Bone marrow (tissue), 2 donors: Measurements from ENCODE around the gene PPP1R9A.

Source experiments
- DNase-seq, 2 donors: peaks; one replicate each; lab custom pipeline; 2025; lab: John Stamatoyannopoulos, UW

PPP1R9A gene

DNA sequence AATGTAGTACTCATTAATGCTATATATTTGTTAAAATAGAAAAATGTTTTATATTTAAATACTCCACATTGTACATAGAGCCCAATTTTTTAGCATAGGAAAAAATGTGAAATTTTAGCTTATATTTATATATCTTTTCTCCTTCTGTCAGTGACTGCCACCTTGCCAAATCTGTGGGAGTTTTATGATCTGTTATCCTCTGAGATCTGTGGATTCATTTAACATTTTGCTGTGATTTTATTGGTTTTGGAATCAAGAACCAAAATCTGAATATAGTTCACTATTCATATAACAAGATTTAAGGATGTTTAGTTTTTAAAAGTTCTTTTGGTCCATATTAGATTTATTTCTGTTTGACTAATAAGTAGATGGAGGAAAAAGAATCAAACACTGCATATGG lies 127.9 kb downstream of the PPP1R9A start:
- DNase-seq: no peak

- DNase-seq: no peak
These were observed 133.6 kb downstream of the PPP1R9A start for GRCh38 chr7:95041031-95041430.

GRCh38 chr7:95045236-95045923 lies 138.0 kb downstream of the PPP1R9A start:
- no peak for DNase-seq

DNA sequence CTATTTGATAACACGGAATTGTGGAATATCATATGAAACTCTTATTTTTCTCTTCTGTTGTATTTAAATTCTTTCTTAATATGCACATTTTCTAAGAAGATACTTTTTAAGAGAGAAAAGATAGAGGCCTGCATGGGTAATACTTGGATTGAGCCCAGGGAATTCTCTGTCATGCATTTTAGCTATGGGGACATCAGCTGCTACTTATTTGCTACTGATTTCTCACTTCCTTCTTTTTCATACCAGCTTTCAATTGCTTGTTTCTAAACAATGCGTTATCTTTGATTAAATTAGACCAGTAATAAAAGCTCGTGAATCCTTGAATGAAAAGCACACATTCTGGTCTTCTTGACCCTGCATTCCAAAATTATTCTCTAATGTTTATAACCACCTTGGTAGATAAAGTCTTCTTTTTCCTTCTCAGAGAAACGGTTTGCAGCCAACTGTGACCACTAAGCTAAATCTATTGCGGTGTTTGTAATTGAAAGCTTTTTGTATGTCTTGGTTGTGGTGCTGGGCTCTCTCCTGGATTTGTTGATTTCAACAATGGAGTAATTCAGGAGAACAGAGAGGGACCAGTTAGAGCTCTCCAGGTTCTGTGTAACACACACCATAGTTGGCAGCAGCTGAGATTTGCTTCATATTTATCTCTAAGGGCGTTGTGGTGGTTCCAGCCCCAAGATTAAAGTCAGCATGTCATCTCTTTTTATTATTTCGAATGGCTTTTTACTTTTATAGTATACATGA lies 139.3 kb downstream of the PPP1R9A start:
- DNase-seq: no peak

GRCh38 chr7:95047291-95047690 lies 139.9 kb downstream of the PPP1R9A start:
- no peak for DNase-seq

- no peak for DNase-seq
These were observed 145.2 kb downstream of the PPP1R9A start for GRCh38 chr7:95052566-95053094.

- no peak for DNase-seq
These were observed 147.0 kb downstream of the PPP1R9A start for GRCh38 chr7:95054386-95054785.

DNA sequence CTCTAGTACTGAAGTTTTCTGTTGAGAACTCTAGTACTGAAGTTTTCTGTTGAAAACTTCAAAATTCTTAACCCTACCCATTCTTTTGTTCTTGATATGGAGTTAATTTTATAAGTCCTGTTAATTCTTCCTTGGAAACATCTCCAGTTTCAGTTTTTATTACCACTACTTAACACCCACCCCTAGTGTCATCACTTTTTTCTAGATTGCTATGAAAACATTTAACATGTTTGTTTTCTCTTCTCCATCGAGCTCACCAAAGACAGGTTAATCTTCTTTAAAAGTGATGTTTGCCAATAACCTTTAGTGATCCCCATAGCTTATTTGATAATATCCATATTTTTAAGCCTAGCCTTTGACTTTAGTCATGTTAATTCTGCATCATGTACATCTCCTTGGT lies 147.9 kb downstream of the PPP1R9A start:
- no peak for DNase-seq

DNA sequence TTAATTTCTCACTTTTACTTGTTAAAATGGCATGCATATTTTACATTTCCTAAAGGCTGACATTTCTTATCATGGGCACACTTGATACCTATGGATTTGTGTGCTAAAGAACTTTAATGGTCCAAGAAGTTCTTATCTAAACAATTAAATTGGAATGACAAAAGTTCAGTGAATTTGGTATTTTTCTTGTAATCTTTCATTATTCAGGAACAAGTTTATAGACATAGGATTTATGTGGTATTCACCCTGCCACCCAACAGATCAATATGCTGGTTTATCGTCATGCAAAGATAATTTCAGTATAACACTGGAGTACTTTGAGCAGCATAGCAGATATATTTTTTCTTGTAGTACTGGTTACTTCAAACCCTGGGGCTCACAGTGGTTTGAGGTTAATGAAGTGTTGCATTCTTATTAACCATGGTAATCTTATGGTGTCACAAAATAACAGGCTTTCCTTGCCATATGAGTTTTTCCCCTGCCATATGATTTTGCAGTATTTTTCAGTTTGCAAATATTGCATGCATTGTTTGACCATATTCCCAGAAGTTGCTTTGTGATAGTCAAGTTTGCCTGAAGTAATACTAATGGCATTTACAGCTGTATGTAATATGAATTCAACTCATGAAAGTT lies 148.8 kb downstream of the PPP1R9A start:
- DNase-seq: no peak

GRCh38 chr7:95056901-95057300 lies 149.5 kb downstream of the PPP1R9A start:
- DNase-seq: no peak

GRCh38 chr7:95059842-95060313 lies 152.5 kb downstream of the PPP1R9A start:
- no peak for DNase-seq

DNA sequence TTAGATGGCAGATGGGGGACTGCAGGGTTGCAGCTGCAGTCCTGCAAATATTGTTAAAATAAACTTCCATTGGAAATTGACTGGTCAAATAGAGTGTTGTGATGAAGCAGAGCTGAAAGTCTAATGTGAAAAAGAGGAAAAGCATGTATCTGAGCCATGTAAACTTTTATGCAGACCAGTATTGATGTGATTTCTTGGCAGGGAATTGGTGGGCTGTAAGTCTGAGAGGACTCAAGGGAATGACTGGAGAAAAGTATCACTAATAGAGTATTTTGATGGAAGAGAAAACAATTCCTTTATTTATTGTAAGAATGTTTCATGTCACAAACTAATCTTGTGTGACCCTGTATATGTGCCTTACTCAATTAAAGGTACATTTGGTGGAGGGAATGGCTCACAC lies 155.5 kb downstream of the PPP1R9A start:
- no peak for DNase-seq

DNA sequence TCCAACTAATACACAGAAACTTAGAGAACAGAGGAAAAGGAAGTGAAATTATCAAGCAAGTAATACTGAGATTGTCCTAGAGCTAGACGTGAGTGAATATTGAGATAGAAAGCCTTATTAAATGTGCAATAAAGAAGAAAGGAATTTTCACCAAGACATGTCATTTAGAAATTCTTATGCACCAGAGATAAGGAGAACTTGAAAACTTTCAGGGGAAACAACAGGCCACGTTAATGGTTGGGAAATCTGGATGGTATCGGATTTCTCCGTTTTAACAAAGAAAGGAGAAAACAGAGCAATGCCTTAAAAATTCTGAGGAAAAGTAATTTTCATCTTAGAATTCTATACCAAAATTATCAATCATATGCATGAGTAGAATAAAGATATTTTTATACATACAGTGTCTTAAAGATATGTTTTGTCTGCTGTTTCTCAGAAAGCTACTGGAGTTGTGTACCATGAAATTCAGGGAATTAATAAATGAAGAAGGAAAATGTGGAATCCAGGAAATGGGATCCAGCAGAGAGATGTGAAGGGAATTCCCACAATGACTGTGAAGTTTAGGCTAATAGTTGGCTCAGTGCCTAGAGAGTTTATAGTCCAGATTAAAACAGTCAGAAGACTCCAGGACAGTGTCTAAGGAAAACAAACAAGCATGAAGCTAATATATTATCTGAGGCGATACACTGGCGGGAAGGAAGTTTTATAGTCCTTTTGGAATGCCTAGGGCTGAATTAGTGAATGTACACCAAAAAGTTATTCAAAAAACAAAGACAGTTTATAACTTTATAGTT lies 159.5 kb downstream of the PPP1R9A start:
- DNase-seq: no peak

GRCh38 chr7:95088536-95089215 lies 181.3 kb downstream of the PPP1R9A start:
- no peak for DNase-seq

DNA sequence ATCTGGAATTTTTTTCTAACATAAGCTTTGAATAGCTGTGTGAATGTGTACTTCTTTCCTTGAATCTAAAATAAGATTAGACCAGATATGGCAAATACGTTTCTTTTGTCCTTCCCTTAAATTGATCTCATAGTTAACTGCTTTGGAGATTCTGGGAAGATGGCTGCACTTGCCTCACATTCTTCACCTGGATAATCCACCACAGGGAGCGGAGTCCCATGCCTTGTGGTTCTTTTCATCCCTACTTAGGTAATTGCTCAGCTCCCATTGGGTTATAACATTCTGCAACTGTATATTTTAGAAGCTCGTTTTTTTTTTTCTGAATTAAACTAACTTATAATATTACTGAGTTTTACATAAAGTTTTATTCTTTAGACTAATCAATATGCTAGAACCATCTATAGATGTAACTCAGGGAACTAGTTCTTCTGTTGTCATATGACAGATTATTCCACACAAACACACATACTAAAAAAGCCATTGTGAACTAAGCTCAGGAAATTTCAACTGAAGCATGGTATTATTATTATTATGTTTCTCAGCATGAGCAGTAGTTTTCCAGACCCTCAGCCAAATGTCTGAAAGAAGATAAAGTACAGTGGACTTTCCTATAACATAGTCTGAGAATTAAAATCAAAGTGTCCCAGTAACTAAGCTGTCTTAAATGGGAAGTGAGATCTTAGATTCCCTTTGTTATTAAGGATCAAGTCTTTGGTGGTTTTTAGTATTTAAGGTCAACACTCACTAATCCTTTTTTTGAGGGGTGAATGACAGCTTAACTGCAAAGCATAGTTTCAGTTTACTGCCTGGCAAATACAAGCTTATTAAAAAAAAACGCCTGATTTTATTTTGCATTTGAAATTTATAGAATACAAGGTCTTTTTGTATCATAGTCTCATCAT lies 182.3 kb downstream of the PPP1R9A start:
- no peak for DNase-seq

DNA sequence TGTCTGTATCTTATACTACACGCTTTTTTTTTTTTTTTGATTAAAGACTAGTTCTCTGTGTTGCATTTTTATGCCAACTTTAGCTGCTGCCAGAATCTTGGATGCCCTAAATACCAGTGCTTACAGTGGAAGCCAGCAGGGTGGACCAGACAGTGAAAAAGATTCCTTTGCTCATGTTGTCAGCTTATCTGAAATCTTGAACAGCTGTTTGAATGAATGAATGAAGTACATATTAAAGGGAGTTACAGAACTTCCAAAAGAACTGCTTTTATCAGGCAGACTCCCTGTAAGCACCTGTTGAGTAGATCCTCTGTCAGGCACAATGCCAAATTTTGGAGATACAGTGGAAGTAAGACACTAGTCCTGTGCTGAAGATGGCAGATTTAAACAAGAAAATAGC lies 184.9 kb downstream of the PPP1R9A start:
- no peak for DNase-seq

DNA sequence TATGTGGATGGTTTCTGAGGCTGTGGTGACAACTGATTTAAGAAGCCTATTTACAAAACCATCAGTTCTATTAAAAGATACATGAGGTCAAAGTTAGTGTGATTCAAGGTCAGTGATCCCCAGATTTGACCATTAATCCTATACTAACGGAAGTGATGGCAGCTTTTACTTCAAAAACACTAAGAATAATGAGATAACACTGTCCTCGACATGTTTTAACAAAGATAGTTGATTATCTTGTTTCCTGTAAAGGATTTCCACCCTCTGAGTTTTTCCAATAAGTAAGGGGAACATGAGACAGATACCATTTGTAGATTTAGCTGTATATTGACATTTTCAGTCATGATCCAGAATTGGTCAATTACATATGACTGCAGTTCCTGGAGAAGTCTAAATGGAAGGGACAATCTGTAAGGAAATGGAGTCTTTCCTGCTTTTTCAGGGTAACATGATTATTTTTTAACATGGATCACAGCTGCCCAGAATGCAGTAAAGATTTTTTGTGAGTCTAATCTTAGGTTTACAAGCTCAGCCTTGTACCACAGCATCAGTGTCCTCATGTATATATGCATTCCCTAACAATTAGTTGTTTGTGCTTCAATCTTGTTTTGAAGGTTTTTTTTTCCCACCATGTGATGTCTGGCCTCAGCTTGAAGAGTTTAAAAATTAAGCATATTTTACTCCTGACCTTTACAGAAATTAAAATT lies 188.0 kb downstream of the PPP1R9A start:
- no peak for DNase-seq

- DNase-seq: no peak
These were observed 188.7 kb downstream of the PPP1R9A start for GRCh38 chr7:95095966-95096540.

DNA sequence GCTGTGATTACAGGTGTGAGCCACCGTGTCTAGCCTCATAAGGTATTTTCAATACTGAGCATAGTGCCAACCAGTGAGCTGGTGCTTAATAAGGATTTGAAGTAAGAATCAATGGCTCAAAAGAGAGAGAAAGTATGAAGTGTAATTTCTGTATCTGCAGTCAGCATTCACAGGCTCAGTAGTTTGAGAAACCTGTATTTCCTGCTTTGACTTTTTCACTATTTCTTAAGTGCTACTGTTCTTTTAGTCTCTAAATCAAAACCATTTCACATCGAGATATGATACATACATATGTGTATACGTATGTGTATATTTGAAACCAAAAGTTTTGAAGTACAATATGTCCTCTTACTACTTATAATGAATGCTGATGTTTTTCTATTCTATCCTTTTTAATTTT lies 189.9 kb downstream of the PPP1R9A start:
- no peak for DNase-seq
